Mucosa of gallbladder (tissue), 1 donor: ENCODE data around the gene PTPRCAP. TPM values are rescaled to one million over a fixed set of nuclear protein-coding genes. Genes with fewer than 3 reads are reported as not detected.
"Not testable (repeated sequence)": the region's sequence is repeated elsewhere in the genome, so short reads cannot be mapped to it uniquely, and the experiment has no call there.

Source experiments
- DNase-seq: peaks from one replicate; pipeline ENCODE4 v3.0.0-alpha.2; 2020; ENCODE audit warnings: low spot score
- total RNA-seq: library from RNA; stranded (reverse); gene quantifications from one replicate; pipeline ENCODE4 v1.2.1, GENCODE V29; 2021
- donor health status: DM: no; HTN: no; CAD: no.

The PTPRCAP gene, protein sequence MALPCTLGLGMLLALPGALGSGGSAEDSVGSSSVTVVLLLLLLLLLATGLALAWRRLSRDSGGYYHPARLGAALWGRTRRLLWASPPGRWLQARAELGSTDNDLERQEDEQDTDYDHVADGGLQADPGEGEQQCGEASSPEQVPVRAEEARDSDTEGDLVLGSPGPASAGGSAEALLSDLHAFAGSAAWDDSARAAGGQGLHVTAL
- 14.7 TPM for total RNA-seq

DNA sequence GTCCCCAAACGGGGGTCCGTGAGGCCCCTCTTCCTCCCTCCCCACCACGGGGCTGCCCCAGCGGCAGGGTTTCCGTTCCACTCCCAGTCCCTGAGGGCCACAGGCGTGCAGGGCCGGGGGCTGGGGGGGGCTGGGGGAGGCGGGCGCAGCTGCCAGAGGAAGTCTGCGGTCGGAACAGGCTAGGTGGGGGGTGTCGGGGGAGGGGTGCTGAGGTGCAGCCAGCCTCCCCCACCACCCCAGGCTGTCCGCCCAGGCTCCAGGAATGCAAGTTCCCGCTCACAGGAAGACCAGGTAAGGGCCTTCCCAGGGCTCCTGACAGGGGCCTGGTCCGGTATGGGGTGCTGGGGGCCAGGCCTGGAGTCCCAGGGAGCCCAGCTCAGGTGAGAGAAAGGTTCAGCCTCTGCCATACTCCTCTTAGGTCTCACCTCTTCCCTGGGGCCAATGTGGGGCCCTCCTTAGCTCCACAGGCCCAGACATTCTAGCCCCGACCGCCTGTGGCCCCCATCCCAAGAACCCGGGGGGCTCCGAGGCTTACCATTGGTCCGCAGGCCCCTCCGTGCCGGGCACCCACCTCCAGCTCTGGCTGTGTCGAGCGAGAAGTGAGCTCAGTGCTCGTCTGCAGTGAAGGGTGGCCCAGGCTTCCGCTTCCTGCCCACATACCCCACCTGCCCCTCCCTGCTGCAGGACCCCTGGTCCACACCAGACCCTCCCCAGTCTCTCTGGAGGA is at the start of gene PTPRCAP:
Gene PTPRCAP, minus strand, starts transcription at position 601 of the 727 bp plus-strand sequence. Its CDS starts 63 bp downstream, at position 538.
- no peak for DNase-seq

DNA sequence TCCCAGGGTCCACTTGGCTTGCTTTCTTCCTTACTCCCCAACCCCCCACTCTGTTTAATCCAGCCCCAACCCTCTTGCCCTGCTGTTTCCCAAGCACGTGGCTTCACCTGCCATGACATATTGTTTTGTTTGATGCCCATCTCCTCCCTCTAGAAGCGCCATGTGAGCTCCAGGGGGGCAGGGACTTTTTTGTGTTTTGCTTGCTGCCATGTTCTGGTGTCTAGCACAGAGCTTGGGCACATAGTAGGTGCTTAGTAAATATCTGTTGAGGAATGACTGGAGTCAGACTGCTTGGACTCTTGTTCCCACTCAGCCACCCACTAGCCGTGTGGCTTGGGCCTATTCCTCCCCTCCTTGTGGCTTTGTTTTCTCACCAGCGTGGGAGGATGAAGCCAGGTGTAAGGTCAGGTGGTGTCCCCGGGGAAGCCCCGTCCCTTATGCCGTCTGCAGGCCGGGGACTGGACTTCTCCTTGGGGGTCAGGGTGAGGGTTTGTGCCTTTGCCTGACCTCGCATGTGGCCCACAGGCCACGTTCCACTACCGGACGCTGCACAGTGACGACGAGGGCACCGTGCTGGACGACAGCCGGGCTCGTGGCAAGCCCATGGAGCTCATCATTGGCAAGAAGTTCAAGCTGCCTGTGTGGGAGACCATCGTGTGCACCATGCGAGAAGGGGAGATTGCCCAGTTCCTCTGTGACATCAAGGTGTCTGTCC is 49.2 kb upstream of the PTPRCAP start:
- no peak for DNase-seq

DNA sequence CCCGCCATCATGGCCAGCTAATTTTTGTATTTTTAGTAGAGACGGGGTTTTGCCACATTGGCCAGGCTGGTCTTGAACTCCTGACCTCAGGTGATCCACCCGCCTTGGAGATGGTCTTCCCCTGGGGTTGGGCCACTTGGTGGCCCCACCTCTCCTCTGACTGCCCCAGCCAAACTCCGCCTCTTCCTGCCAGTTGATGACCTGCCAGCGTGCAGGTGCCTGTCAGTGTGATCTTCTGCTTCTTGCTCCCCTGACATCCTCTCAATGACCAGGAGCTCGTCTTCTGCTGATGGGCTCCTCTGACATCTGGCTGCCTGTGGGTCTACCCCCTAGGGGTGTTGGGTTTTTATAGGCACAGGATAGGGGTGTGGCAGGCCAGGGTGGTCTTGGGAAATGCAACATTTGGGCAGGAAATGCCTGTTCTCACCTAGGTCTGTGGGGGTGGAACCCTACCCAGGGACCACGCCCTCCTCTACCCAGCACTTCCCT is 48.4 kb upstream of the PTPRCAP start:
- not testable (repeated sequence) for DNase-seq

DNA sequence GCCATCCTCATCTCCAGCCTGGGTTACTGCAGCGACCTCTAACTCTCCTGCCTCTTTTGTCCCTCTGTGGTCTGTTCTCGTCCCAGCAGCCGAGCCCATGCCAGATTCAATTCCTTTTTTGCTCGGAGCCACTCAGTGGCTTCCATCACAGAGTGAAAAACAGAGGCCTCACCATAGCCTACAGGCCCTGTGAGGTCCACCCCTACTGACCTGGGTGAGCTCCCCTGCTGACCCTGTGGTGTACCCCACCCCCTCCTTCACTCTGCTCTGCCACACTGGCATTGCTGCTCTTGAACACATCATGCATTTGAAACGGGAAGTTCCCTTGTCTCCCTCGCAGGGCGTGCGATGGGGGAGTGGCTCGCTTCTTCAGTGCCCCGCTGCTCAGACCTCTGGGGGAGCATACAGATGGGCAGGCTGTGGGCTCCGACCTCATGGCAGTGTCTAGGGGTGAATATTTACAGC is 47.4 kb upstream of the PTPRCAP start:
- no peak for DNase-seq

DNA sequence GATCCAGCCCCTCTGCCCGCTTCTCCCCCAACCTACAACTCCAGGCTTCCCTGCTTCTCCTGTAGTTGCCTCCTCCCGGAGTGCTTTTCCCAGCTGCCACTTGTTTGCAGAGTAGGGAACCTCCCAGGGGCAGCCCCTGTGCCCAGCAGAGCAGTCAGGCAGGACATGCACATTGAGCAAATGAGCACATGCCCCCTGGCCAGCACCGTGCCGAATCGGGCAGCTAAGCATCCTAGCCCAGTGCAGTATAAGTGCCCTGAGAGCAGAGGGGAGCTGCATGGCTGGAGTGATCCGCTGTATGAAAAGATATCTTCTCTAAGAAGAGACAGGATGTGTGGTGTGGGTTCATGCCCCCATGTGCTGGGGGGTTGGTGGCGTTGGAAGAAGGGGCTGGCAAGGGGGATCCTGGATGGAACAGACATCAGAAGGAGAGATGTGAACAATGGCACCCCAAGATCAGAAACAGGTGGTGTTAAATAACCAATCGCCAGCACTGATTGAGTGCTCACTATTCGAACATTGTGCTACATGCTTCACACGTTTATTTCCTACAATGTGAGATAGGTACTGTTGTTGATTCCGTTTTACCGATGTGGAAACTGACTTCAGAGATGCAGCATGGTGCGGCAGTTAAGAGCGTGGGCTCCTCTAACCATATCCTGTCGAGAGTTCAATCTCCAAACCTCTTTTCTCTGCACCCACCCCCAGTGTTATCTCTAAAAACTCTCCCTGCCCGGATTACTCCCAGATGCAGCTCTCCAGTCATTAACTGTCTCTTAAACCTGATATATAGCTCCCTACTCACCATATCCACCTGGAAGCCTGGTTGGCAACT is 46.6 kb upstream of the PTPRCAP start:
- no peak for DNase-seq

DNA sequence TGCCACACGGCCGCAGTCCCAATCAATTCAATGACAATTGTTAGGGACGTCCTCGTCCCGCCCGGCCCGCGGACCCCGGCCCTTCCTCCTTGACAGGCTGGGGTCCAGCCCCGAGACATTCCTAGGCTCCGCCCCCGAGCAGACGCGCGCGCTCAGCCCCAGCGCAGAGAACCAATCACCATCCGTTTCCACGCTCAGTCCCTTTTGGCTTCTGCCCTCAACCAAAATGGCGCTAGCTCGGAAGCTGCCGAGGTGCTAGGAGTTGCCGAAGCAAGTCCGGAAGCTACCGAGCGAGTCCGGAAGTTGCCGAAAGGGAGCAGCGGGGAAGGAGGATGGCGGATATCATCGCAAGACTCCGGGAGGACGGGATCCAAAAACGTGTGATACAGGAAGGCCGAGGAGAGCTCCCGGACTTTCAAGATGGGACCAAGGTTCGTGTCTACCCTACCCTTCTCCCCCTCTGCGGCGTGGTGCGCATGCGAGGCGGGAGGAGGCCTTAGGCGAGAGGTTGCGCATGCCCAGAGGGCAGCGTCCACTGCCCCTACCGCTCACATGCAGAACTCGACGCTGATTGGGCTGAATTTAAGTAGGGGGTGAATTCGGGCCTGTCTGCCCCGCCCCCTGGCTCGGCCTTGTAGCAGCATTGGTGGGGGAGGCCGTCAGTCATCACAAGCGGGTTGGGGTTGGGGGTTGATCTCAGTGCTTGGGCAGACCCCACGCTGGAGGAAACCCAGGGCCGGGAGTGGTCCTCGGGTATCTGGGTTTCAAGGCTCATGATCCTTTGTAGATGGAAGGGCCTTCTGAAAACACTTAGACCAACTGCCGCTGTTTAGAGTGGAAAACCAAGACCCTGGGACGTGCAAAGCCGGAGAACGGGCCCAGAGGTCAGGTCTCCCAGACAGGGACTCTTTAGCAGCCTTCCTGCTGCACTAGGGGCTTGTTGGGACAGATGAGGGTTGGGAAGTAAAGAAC is 45.6 kb upstream of the PTPRCAP start, which contains the start of gene AIP:
Gene AIP, plus strand, starts transcription at position 200 of the 972 bp plus-strand sequence. Its CDS starts 133 bp downstream, at position 333.
- peak; percentile 99 for DNase-seq

DNA sequence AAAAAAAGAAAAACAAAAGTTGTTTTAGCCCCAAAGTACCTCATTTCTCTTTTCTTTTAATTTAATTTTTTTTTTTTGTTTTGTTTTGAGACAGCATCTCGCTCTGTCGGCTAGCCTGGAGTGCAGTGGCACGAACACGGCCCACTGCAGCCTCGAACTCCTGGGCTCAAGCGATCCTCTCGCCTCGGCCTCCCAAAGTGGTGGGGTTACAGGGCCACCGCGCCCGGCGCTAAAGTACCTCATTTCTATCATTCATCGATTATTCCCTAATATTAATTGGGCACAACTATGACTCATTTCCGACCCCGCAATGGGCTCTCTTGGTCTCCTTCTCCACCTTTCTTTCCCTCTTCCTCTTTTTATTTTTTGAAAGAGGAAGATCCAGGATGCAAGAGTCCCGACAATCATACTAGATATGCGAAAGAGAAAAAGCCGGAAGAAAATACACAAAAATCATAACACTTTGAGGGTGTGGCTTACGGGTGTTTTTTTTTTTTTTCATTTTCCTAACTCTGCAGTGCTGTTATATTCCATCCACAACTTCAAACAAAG is 44.9 kb upstream of the PTPRCAP start:
- no peak for DNase-seq

DNA sequence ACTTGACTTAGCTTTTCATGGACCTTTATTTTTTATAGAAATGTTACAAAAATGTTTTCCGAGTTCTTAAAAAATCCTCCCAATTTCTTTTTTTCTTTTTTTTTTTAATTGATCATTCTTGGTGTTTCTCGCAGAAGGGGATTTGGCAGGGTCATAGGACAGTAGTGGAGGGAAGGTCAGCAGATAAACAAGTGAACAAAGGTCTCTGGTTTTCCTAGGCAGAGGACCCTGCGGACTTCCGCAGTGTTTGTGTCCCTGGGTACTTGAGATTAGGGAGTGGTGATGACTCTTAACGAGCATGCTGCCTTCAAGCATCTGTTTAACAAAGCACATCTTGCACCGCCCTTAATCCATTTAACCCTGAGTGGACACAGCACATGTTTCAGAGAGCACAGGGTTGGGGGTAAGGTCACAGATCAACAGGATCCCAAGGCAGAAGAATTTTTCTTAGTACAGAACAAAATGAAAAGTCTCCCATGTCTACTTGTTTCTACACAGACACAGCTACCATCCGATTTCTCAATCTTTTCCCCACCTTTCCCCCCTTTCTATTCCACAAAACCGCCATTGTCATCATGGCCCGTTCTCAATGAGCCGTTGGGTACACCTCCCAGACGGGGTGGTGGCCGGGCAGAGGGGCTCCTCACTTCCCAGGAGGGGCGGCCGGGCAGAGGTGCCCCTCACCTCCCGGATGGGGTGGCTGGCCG is 40.0 kb upstream of the PTPRCAP start:
- DNase-seq: not testable (repeated sequence)

DNA sequence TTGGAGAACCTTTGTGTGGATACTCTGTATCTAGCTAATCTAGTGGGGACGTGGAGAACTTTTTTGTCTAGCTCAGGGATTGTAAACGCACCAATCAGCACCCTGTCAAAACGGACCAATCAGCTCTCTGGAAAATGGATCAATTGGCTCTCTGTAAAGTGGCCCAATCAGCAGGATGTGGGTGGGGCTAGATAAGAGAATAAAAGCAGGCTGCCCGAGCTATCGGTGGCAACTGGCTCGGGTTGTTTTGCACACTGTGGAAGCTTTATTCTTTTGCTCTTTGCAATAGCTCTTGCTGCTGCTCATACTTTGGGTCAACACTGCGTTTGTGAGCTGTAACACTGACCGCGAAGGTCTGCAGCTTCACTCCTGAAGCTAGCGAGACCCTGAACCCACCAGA is 39.2 kb upstream of the PTPRCAP start:
- not testable (repeated sequence) for DNase-seq

DNA sequence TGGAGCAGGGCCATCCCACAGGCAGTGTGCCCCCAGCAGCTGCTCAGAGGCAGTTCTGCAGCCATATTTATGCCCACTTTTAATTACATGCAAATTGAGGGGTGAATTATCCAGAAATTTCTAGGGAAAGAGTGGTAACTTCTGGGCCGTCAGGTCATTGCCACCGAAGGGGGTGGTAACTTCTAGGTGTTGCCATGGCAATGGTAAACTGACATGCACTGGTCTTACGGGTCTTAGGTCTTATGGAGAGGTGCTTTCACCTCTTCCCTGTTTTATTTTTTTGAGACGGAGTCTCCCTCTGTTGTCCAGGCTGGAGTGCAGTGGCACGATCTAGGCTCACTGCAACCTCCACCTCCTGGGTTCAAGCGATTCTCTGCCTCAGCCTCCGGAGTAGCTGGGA is 35.4 kb upstream of the PTPRCAP start:
- DNase-seq: no peak

DNA sequence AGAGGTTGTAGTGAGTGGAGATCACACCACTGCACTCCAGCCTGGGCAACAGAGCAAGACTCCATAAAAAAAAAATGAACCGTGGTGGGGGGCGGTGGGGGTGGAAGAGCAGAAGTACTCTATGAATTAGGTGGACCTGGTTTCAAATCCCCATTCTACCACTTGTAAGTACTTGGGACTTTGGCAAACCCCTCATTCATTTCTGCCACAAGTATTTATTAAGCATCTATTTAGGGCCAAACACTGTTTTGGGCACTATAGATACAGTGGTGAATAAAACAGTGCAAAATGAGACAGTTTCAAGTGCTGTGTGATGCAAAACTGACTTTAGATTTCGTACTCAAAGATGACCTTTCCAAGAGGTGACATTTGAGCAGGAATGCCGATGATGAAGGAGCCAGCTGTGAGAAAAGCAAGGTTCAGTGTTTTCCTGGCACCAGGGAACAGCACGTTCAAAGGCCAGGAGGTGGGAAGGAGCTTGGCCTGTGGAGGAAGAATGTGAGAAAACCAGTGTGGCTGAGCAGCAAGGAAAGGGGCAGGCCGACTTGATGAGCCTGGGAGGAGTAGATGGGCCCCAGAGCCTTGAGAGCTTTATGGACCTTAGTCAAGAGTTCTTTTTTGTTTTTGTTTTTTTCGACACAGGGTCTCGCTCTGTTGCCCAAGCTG is 33.0 kb upstream of the PTPRCAP start:
- DNase-seq: no peak

DNA sequence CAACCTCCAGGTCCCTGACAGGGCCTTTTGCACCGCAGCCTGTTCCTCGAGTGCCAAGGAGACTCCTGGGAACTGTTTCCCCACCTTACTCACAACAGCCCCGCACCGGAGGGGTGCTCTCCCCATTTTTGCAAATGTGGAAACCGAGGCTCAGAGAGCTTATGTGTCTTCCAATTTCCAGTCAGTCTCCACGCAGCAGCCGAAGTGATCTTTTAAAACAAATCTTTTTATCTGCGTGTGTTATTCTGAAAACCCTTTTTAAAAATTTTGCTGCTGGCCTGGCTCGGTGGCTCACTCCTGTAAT is 32.0 kb upstream of the PTPRCAP start:
- DNase-seq: no peak

DNA sequence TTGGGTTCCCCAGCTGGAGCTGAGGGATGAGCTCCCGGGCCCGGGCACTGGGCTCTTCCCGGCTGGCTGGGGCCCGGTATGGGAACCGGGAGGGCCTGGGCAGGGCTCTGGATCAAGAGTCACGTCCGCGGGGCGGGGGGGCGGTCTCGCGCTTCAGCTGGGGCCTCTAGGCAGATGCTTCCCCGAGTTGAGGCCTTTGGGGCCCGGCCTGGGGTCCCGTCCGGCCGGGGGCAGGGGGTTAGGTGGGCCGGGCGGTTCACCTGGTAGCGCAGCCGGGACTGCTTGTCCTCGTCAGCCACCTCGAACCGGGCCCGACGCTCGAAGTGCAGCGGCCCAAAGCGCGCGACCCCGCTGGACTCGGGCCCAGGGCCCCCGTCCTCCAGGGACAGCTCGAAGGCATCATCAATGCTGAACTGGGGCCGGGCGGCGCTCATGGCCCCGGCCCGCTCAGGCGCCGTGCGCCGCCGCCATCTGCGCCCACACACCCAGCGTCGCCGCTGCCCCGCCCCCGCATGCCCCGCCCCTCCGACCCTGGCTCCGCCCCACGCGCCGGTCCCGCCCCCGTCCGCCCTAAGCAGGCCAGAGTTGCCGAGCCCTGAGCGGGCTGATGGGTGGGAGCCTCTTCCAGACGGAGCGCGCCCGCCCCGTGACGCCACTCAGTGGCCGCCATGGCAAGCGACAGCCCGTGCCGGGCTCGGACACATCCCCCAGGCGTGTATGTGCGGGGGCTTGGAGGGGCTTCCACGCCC is 31.5 kb upstream of the PTPRCAP start, which contains the start of gene TMEM134:
Gene TMEM134, minus strand, starts transcription at position 493 of the 749 bp plus-strand sequence. Its CDS starts 59 bp downstream, at position 434.
- peak; percentile 92 for DNase-seq

DNA sequence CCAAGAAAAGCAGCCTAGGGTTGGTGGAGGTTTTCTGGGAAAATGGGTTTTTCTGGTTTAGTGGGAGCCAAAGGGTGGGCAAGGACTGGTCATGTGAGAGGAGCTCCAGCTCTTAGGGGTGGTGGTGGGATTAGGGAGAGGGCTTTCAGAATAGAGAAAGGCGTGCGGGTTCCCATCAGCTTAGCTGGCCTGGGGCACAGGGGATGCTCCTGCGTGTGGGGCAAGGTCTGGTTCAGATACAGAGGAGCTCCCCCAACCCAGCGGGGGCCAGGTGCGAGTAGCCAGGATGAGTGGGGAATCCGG is 30.9 kb upstream of the PTPRCAP start:
- no peak for DNase-seq

DNA sequence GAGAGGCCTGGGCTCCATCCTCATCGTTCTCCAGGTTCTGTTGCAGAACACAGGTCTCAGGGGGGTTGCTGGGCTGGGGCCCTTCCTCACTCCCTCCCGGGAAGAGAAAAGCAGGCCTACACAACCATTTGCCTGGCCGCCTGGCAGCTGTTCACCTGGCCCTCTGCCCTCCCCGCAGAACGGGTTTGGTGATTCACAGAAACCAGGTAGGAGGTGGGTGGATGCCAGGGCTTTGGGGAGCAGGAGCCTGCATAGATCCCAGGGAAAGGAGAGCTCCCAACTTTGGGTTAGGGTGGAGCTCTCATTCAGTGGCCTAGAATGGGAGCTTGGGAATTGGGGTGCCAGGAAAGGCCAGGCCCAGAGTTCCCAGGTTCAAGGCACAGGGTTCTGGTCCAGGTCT is 30.6 kb upstream of the PTPRCAP start:
- DNase-seq: peak; percentile 80

DNA sequence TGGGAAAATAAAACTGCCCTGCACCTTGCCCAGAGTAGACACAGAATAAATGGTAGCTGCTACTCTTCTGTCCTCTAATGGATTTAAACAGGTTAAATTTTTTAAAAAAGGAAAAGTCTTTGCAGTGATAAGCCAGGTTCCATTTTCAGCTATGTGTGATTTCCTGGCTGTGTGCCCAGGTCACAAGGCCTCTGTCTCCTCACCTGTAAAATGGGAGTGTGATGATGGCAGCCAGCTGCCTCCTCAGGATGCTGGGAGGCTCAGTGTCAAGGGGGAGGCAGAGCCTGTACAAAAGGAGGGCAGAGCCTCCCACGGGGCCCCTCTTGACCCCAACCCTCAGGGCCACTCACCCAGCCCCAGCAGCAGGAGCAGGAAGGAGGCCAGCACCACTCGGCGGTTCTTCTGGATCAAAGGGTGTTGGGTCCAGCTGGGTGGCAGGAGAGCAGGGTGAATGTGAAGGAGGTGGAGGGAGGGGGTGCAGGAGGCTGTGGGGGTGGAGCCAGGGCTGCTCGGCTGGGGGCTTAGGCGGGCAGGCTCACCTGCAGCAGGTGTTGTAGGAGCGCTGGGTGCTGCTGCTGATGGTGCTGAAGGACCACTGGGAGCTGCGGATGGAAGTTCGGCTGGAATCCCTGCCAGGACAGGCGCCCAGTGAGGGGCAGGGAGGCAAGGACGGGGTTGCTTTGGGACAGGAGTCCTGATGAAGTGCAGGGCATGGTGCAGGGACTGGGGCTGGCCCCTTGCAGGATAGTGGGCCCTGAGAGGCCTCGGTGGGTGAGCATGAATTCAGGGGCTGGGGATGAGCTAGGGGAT is 29.7 kb upstream of the PTPRCAP start:
- DNase-seq: no peak

DNA sequence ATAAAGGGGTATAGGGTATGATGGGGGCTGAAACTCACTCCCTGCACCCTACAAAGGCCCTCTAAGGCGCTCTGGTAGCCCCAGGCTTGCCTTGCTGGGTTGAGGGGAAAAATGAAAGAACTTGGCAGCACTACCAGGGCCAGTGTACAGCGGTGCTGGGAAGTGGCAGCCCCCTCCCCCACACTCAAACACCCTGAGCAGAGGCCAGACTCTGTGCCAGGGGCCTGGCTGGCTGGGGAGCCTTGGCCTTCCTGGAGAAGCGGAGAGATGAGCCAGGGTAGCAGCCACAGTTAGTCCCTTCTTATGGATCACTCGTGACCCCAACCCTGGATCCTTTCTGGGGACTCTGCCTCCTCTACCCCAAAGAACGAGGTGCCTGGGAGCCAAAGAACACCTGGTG is 28.9 kb upstream of the PTPRCAP start:
- DNase-seq: no peak
